ENCODE results near the gene HPCAL1.

Gene HPCAL1

GRCh38 chr2:10407841-10408648, 105.3 kb downstream of the HPCAL1 start:
- H4K5ac ChIP-seq (ENCODE audit: low read length): no peak overlapping the region
- H3K4me3 ChIP-seq (ENCODE audit: low read length): no peak overlapping the region
- H2BK5ac ChIP-seq (ENCODE audit: low read length): no peak overlapping the region
- no peaks in the 10 kb centered on the region for H3K27me3 ChIP-seq (ENCODE audit: insufficient read depth, low read length, poor library complexity)
- no peak overlapping the region for H3K4ac ChIP-seq (ENCODE audit: low read depth, low read length)
- peak overlapping the region; percentile 6 for H3K56ac ChIP-seq (ENCODE audit: low read length)
- H2BK15ac ChIP-seq (replicated peaks; ENCODE audit: low read depth): no peak overlapping the region
- no peak overlapping the region for H3K18ac ChIP-seq (ENCODE audit: low read length)
- no peak overlapping the region for H4K8ac ChIP-seq (ENCODE audit: low read depth, low read length)
- H3K4me2 ChIP-seq (ENCODE audit: low read length): no peak overlapping the region
- H3K79me1 ChIP-seq (ENCODE audit: low read length): no peaks in the 10 kb centered on the region
- no CpG with 5 or more reads among the region's 11 CpGs for WGBS (ENCODE audit: extremely low coverage, insufficient coverage, low lambda C conversion rate)
- H3K9ac ChIP-seq (ENCODE audit: low read length): no peak overlapping the region
- no peaks in the 10 kb centered on the region for H3K36me3 ChIP-seq (ENCODE audit: control insufficient read depth, insufficient read depth, low read length)
- no peak overlapping the region for H3K27ac ChIP-seq (ENCODE audit: low read depth, low read length)
- DNase-seq: peak; percentile 93
- H2BK120ac ChIP-seq (ENCODE audit: low read depth, low read length): no peak overlapping the region
- peaks cover 2% of the 10 kb centered on the region for H3K4me1 ChIP-seq (ENCODE audit: control insufficient read depth, low read depth, low read length)
- no peak overlapping the region for H2AK5ac ChIP-seq (ENCODE audit: low read length)
- H3K23ac ChIP-seq (ENCODE audit: low read length): no peak overlapping the region
- no peaks in the 10 kb centered on the region for H3K79me2 ChIP-seq (ENCODE audit: control insufficient read depth, insufficient read depth, low read length)

GRCh38 chr2:10408649-10409579, 106.2 kb downstream of the HPCAL1 start:
- Histone ChIP-seq H3K27ac (ENCODE audit: low read depth, low read length) (no peak overlapping the region), H4K5ac (ENCODE audit: low read length) (no peak overlapping the region), H2AK5ac (ENCODE audit: low read length) (no peak overlapping the region), H3K9ac (ENCODE audit: low read length) (no peak overlapping the region), H3K27me3 (ENCODE audit: insufficient read depth, low read length, poor library complexity) (no peaks in the 10 kb centered on the region), H3K4me2 (ENCODE audit: low read length) (no peak overlapping the region), H3K4me1 (ENCODE audit: control insufficient read depth, low read depth, low read length) (peaks cover 2% of the 10 kb centered on the region), H3K23ac (ENCODE audit: low read length) (no peak overlapping the region), H2BK120ac (ENCODE audit: low read depth, low read length) (no peak overlapping the region), H3K4ac (ENCODE audit: low read depth, low read length) (no peak overlapping the region), H3K18ac (ENCODE audit: low read length) (no peak overlapping the region), H3K36me3 (ENCODE audit: control insufficient read depth, insufficient read depth, low read length) (no peaks in the 10 kb centered on the region), H4K8ac (ENCODE audit: low read depth, low read length) (no peak overlapping the region), H3K4me3 (ENCODE audit: low read length) (no peak overlapping the region), H2BK15ac (replicated peaks; ENCODE audit: low read depth) (no peak overlapping the region), H3K79me1 (ENCODE audit: low read length) (no peaks in the 10 kb centered on the region), H3K56ac (ENCODE audit: low read length) (peak overlapping the region; percentile 69), H3K79me2 (ENCODE audit: control insufficient read depth, insufficient read depth, low read length) (no peaks in the 10 kb centered on the region), H2BK5ac (ENCODE audit: low read length) (no peak overlapping the region)
- WGBS (ENCODE audit: extremely low coverage, insufficient coverage, low lambda C conversion rate): no CpG with 5 or more reads among the region's 24 CpGs
- peak; percentile 93 for DNase-seq

GRCh38 chr2:10410001-10410822, 107.5 kb downstream of the HPCAL1 start:
- peaks cover 2% of the 10 kb centered on the region for H3K4me1 ChIP-seq (ENCODE audit: control insufficient read depth, low read depth, low read length)
- no peak overlapping the region for H3K4me3 ChIP-seq (ENCODE audit: low read length)
- no peak overlapping the region for H3K23ac ChIP-seq (ENCODE audit: low read length)
- H2BK5ac ChIP-seq (ENCODE audit: low read length): no peak overlapping the region
- H3K56ac ChIP-seq (ENCODE audit: low read length): peak overlapping the region; percentile 25
- no peak overlapping the region for H2AK5ac ChIP-seq (ENCODE audit: low read length)
- H2BK120ac ChIP-seq (ENCODE audit: low read depth, low read length): no peak overlapping the region
- no peak overlapping the region for H4K5ac ChIP-seq (ENCODE audit: low read length)
- H3K27me3 ChIP-seq (ENCODE audit: insufficient read depth, low read length, poor library complexity): no peaks in the 10 kb centered on the region
- no peak overlapping the region for H3K4ac ChIP-seq (ENCODE audit: low read depth, low read length)
- no peak overlapping the region for H3K18ac ChIP-seq (ENCODE audit: low read length)
- H3K79me1 ChIP-seq (ENCODE audit: low read length): no peaks in the 10 kb centered on the region
- H3K27ac ChIP-seq (ENCODE audit: low read depth, low read length): no peak overlapping the region
- no CpG with 5 or more reads among the region's 14 CpGs for WGBS (ENCODE audit: extremely low coverage, insufficient coverage, low lambda C conversion rate)
- no peak for DNase-seq
- H4K8ac ChIP-seq (ENCODE audit: low read depth, low read length): no peak overlapping the region
- H3K36me3 ChIP-seq (ENCODE audit: control insufficient read depth, insufficient read depth, low read length): no peaks in the 10 kb centered on the region
- H3K79me2 ChIP-seq (ENCODE audit: control insufficient read depth, insufficient read depth, low read length): no peaks in the 10 kb centered on the region
- no peak overlapping the region for H3K4me2 ChIP-seq (ENCODE audit: low read length)
- no peak overlapping the region for H3K9ac ChIP-seq (ENCODE audit: low read length)
- H2BK15ac ChIP-seq (replicated peaks; ENCODE audit: low read depth): no peak overlapping the region

- no peak overlapping the region for H3K27ac ChIP-seq (ENCODE audit: low read depth, low read length)
- no peak overlapping the region for H4K5ac ChIP-seq (ENCODE audit: low read length)
Measured at GRCh38 chr2:10410823-10411437, 108.2 kb downstream of the HPCAL1 start.

GRCh38 chr2:10411557-10411956, 108.9 kb downstream of the HPCAL1 start:
- Histone ChIP-seq H3K27ac (ENCODE audit: low read depth, low read length) (no peak overlapping the region), H2BK5ac (ENCODE audit: low read length) (no peak overlapping the region), H4K8ac (ENCODE audit: low read depth, low read length) (no peak overlapping the region), H2BK15ac (replicated peaks; ENCODE audit: low read depth) (no peak overlapping the region), H4K5ac (ENCODE audit: low read length) (no peak overlapping the region), H3K4me2 (ENCODE audit: low read length) (no peak overlapping the region), H2AK5ac (ENCODE audit: low read length) (no peak overlapping the region), H3K56ac (ENCODE audit: low read length) (no peak overlapping the region), H3K23ac (ENCODE audit: low read length) (no peak overlapping the region), H3K4me3 (ENCODE audit: low read length) (no peak overlapping the region), H3K79me2 (ENCODE audit: control insufficient read depth, insufficient read depth, low read length) (no peaks in the 10 kb centered on the region), H3K4me1 (ENCODE audit: control insufficient read depth, low read depth, low read length) (peaks cover 2% of the 10 kb centered on the region), H3K79me1 (ENCODE audit: low read length) (no peaks in the 10 kb centered on the region), H2BK120ac (ENCODE audit: low read depth, low read length) (no peak overlapping the region), H3K4ac (ENCODE audit: low read depth, low read length) (no peak overlapping the region), H3K36me3 (ENCODE audit: control insufficient read depth, insufficient read depth, low read length) (no peaks in the 10 kb centered on the region), H3K27me3 (ENCODE audit: insufficient read depth, low read length, poor library complexity) (no peaks in the 10 kb centered on the region), H3K9ac (ENCODE audit: low read length) (no peak overlapping the region), H3K18ac (ENCODE audit: low read length) (no peak overlapping the region)
- no peak for DNase-seq
- WGBS (ENCODE audit: extremely low coverage, insufficient coverage, low lambda C conversion rate): no CpG with 5 or more reads among the region's 8 CpGs

More at GRCh38 chr2:10410823-10411437, 108.2 kb downstream of the HPCAL1 start:
- DNase-seq: no peak
- no CpG with 5 or more reads among the region's 13 CpGs for WGBS (ENCODE audit: extremely low coverage, insufficient coverage, low lambda C conversion rate)
- H3K4ac ChIP-seq (ENCODE audit: low read depth, low read length): no peak overlapping the region
- peaks cover 2% of the 10 kb centered on the region for H3K4me1 ChIP-seq (ENCODE audit: control insufficient read depth, low read depth, low read length)
- H3K23ac ChIP-seq (ENCODE audit: low read length): no peak overlapping the region
- H3K4me3 ChIP-seq (ENCODE audit: low read length): no peak overlapping the region
- no peak overlapping the region for H2BK15ac ChIP-seq (replicated peaks; ENCODE audit: low read depth)
- H3K9ac ChIP-seq (ENCODE audit: low read length): no peak overlapping the region
- H3K4me2 ChIP-seq (ENCODE audit: low read length): no peak overlapping the region
- no peaks in the 10 kb centered on the region for H3K36me3 ChIP-seq (ENCODE audit: control insufficient read depth, insufficient read depth, low read length)
- H2AK5ac ChIP-seq (ENCODE audit: low read length): no peak overlapping the region
- no peaks in the 10 kb centered on the region for H3K79me2 ChIP-seq (ENCODE audit: control insufficient read depth, insufficient read depth, low read length)
- H2BK120ac ChIP-seq (ENCODE audit: low read depth, low read length): no peak overlapping the region
- no peak overlapping the region for H3K56ac ChIP-seq (ENCODE audit: low read length)
- H4K8ac ChIP-seq (ENCODE audit: low read depth, low read length): no peak overlapping the region
- no peaks in the 10 kb centered on the region for H3K79me1 ChIP-seq (ENCODE audit: low read length)
- no peak overlapping the region for H2BK5ac ChIP-seq (ENCODE audit: low read length)
- no peaks in the 10 kb centered on the region for H3K27me3 ChIP-seq (ENCODE audit: insufficient read depth, low read length, poor library complexity)
- H3K18ac ChIP-seq (ENCODE audit: low read length): no peak overlapping the region
